ENCODE measurements around the gene CDR2. TPM values are rescaled to one million over a fixed set of nuclear protein-coding genes. Genes with fewer than 3 reads are reported as not detected.

The CDR2 gene
- total RNA-seq, 4 donors from 2014 or later: 6.6 to 21.4 (median 8.7) TPM

GRCh38 chr16:22329199-22329695 is 45.2 kb downstream of the CDR2 start:
- intact Hi-C loops (cut with DNase I): no loop called here
- H3K4me1 ChIP-seq: no peaks in the 10 kb centered on the region

DNA sequence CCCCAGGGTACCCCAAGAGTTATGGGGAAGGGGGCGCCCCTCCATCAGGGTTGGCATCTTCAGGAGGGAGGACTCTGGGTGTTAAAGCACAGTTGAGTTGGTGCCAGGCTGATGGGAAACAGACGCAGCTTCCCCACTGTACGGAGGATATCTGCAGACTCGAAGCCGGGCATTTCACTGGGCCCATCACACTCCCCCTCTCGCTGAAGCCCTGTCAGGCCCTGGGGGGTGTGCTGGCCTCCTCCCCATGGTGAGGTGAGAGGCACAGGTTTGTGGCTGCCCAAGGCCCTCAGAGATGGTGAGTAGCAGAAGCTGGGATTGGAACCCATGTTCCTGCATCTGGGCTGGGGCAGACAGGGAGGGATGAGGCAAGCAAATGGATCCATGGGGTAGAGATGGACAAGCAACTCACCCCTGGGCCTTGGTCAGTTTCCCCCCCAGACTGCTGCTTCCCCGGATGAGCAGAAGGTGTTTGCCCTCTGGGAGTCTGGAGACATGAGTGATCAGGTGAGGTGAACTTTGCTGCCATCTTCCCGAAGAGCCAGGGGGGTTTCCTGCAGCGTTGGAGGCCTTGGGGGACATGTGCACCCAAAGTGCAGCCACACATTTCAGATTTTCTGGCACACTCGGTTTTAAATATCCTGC is 46.2 kb downstream of the CDR2 start:
- Histone ChIP-seq H3K27me3 (no peaks in the 10 kb centered on the region), H3K9me3 (no peaks in the 10 kb centered on the region), H3K27ac (no peak overlapping the region), H3K4me3 (no peak overlapping the region), H3K36me3 (peaks cover 27 to 98% (median 50%) of the 10 kb centered on the region in 3 donors), H3K4me1 (no peaks in the 10 kb centered on the region)
- no peak for TF ChIP-seq CTCF (IDR thresholded peaks at IDR 0.05)
- no peak for TF ChIP-seq POLR2A (IDR thresholded peaks at IDR 0.05)
- WGBS, 2 donors: 79 to 93% methylated on average over 2 to 6 of the region's 10 CpGs
- intact Hi-C loops (cut with DNase I): no loop called here
- no peak for DNase-seq

More at GRCh38 chr16:22329199-22329695, 45.2 kb downstream of the CDR2 start:
- no peak for TF ChIP-seq POLR2A (IDR thresholded peaks at IDR 0.05)
- no peak for TF ChIP-seq CTCF (IDR thresholded peaks at IDR 0.05)
- DNase-seq: no peak
- peaks cover 27 to 98% (median 49%) of the 10 kb centered on the region in 3 donors for H3K36me3 ChIP-seq
- WGBS, 2 donors: 95 to 96% methylated on average over 7 to 9 of the region's 9 CpGs
- H3K27ac ChIP-seq: no peak overlapping the region
- H3K27me3 ChIP-seq: no peaks in the 10 kb centered on the region
- no peaks in the 10 kb centered on the region for H3K9me3 ChIP-seq
- no peak overlapping the region for H3K4me3 ChIP-seq

DNA sequence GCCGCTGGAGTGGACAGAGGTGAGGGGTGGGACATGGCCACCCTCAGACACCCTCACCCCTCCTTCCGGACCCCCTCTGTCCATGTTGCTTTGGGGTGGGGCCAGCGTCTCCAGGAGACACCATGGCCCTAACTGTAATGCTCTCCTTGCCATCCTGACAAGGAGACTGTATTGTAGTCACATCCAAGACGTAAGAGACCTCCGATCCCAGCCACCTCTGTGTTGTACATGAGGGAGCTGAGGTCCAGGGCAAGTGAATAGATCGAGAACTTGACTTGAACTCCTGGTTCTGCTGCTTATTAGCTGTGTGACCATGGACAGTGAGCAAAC is 47.0 kb downstream of the CDR2 start:
- Histone ChIP-seq H3K9me3 (no peaks in the 10 kb centered on the region), H3K27me3 (no peaks in the 10 kb centered on the region), H3K4me3 (no peak overlapping the region), H3K36me3 (peaks cover 27 to 98% (median 55%) of the 10 kb centered on the region in 3 donors), H3K27ac (no peak overlapping the region), H3K4me1 (no peaks in the 10 kb centered on the region)
- WGBS, 2 donors: 82 to 89% methylated on average over 2 to 3 of the region's 6 CpGs
- no peak for DNase-seq
- TF ChIP-seq CTCF (IDR thresholded peaks at IDR 0.05) (no peak), POLR2A (IDR thresholded peaks at IDR 0.05) (no peak)
- intact Hi-C loops (cut with DNase I): no loop called here

- Histone ChIP-seq H3K27me3 (no peaks in the 10 kb centered on the region), H3K9me3 (no peaks in the 10 kb centered on the region), H3K27ac (no peak overlapping the region), H3K36me3 (peaks cover 27 to 98% (median 50%) of the 10 kb centered on the region in 3 donors), H3K4me1 (no peaks in the 10 kb centered on the region), H3K4me3 (no peak overlapping the region)
- DNase-seq: no peak
- TF ChIP-seq POLR2A (IDR thresholded peaks at IDR 0.05) (no peak), CTCF (IDR thresholded peaks at IDR 0.05) (no peak)
- WGBS, 2 donors: 90 to 98% methylated on average over 2 to 8 of the region's 13 CpGs
- intact Hi-C loops (cut with DNase I): no loop called here
Observed at GRCh38 chr16:22326771-22327445, 47.5 kb downstream of the CDR2 start.

DNA sequence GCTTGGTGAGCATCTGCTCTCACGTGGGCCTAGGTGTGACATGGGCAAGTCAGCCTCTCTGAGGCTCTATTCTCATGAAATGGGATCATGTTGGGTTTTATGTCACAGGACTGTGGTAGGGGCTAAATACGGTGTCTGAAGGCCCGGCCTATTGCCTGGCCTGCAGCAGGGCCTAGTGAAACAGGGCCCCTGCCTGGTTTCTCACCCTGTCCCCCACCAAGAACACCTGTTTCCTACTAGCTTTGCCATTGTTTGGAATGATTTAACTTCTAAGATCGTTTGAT is 48.1 kb downstream of the CDR2 start:
- H3K4me3 ChIP-seq: no peak overlapping the region
- peaks cover 27 to 98% (median 47%) of the 10 kb centered on the region in 3 donors for H3K36me3 ChIP-seq
- 80 to 96% methylated on average over 1 to 3 of the region's 4 CpGs for WGBS, 2 donors
- H3K27ac ChIP-seq: no peak overlapping the region
- H3K27me3 ChIP-seq: no peaks in the 10 kb centered on the region
- no peak for TF ChIP-seq POLR2A (IDR thresholded peaks at IDR 0.05)
- no peak for TF ChIP-seq CTCF (IDR thresholded peaks at IDR 0.05)
- intact Hi-C loops (cut with DNase I): no loop called here
- DNase-seq: no peak
- peaks cover 0 to 5% (median 0%) of the 10 kb centered on the region in 3 donors for H3K4me1 ChIP-seq
- H3K9me3 ChIP-seq: no peaks in the 10 kb centered on the region

Data from esophagus squamous epithelium (tissue), 5 donors.